ENCODE results near the gene PCDHGC3.

The PCDHGC3 gene

GRCh38 chr5:141524604-141525597 is 49.1 kb downstream of the PCDHGC3 start:
- FAIRE-seq: no peak

- no peak for FAIRE-seq
Measured at GRCh38 chr5:141525653-141526052, 49.9 kb downstream of the PCDHGC3 start.

GRCh38 chr5:141527426-141527825 is 51.7 kb downstream of the PCDHGC3 start:
- no peak for FAIRE-seq

Measured in colon (tissue), 2 donors.